Measurements from ENCODE around the gene PRR5L.

PRR5L gene

GRCh38 chr11:36328966-36329673 is 33.0 kb downstream of the PRR5L start:
- no peak for DNase-seq

GRCh38 chr11:36330411-36330810 is 34.3 kb downstream of the PRR5L start:
- no peak for DNase-seq

GRCh38 chr11:36333468-36333867 is 37.4 kb downstream of the PRR5L start:
- no peak for DNase-seq

GRCh38 chr11:36333897-36334296 is 37.8 kb downstream of the PRR5L start:
- no peak for DNase-seq

- no peak for DNase-seq
These were observed 43.8 kb downstream of the PRR5L start for GRCh38 chr11:36339888-36340287.

- no peak for DNase-seq
These were observed 44.8 kb downstream of the PRR5L start for GRCh38 chr11:36340897-36341296.

- DNase-seq, result no peak
These were observed 45.8 kb downstream of the PRR5L start for GRCh38 chr11:36341915-36342314.

- no peak for DNase-seq
These were observed 46.2 kb downstream of the PRR5L start for GRCh38 chr11:36342327-36342726.

- DNase-seq, result no peak
These were observed 47.3 kb downstream of the PRR5L start for GRCh38 chr11:36343436-36343835.

- DNase-seq, result no peak
These were observed 49.0 kb downstream of the PRR5L start for GRCh38 chr11:36345084-36345511.

GRCh38 chr11:36345535-36346141 is 49.5 kb downstream of the PRR5L start:
- no peak for DNase-seq

GRCh38 chr11:36346562-36347383 is 50.7 kb downstream of the PRR5L start:
- no peak for DNase-seq

- DNase-seq, result no peak
These were observed 51.4 kb downstream of the PRR5L start for GRCh38 chr11:36347384-36347906.

GRCh38 chr11:36349351-36350136 is 53.5 kb downstream of the PRR5L start:
- no peak for DNase-seq

- no peak for DNase-seq
These were observed 54.0 kb downstream of the PRR5L start for GRCh38 chr11:36350137-36350513.

- DNase-seq, result peak; percentile 45
These were observed 56.8 kb downstream of the PRR5L start for GRCh38 chr11:36352922-36353321.

GRCh38 chr11:36354221-36355003 is 58.3 kb downstream of the PRR5L start:
- no peak for DNase-seq

GRCh38 chr11:36356201-36356600 is 60.1 kb downstream of the PRR5L start:
- no peak for DNase-seq

- no peak for DNase-seq
These were observed 61.7 kb downstream of the PRR5L start for GRCh38 chr11:36357831-36358230.

GRCh38 chr11:36358436-36358835 is 62.3 kb downstream of the PRR5L start:
- DNase-seq, result no peak

GRCh38 chr11:36360318-36360717 is 64.2 kb downstream of the PRR5L start:
- no peak for DNase-seq

- DNase-seq, result no peak
These were observed 64.8 kb downstream of the PRR5L start for GRCh38 chr11:36360826-36361415.
